ENCODE results near the gene TSPYL2. TPM values are rescaled to one million over a fixed set of nuclear protein-coding genes. Genes with fewer than 3 reads are reported as not detected.

The TSPYL2 gene
- total RNA-seq, 2 experiments from 2014 or later, result 30.2 to 31.1 TPM

DNA sequence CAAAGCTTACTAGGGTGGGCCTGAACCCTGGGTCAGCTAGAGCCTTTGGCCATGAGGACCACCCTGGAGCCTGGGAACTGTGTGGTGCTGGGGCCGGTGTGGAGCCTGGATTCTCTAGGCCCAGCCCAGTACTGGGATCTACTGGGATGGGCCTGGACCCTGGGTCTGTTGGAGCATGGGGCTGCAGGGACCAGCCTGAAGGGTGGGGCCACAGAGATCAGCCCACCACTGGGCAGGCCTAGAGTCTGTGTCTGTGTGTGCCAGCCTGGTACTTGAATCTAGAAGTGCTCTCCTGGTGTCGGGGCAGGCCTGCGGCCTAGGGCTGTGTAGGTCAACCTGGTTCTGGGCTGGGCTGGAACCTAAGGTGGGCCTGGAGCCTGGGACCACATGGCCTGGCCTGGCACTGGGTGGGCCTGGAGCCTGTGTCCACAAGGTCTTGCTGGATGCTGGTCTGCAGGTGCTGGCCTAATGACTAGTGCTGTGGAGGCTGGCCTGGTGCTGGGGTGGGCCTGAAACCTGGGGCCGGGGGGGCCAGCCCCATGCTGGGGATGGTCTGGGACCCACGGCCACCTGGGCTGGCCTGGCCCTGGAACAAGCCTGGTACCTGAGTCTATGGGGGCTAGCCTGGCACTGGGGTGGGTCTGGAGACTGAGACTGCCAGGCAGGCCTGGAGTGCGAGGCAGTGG is 32.8 kb downstream of the TSPYL2 start:
- ChIA-PET CTCF (no interaction called here), POLR2A (no interaction called here)

GRCh38 chrX:53115550-53115874 is 33.3 kb downstream of the TSPYL2 start:
- no peak overlapping the region for H3K4me3 Mint-ChIP-seq
- no peaks in the 10 kb centered on the region for H3K27me3 Mint-ChIP-seq
- POLR2A ChIA-PET, result no interaction called here

More for the DNA sequence above, 32.8 kb downstream of the TSPYL2 start:
- Mint-ChIP-seq H3K9me3 (no peaks in the 10 kb centered on the region), H3K4me1 (peaks cover 8% of the 10 kb centered on the region), H3K4me3 (no peak overlapping the region), H3K36me3 (ENCODE audit: low read depth) (no peaks in the 10 kb centered on the region), H3K27ac (no peak overlapping the region), H3K27me3 (no peaks in the 10 kb centered on the region)
- DNase-seq, result no peak

GRCh38 chrX:53116101-53116500 is 33.9 kb downstream of the TSPYL2 start:
- POLR2A ChIA-PET, result no interaction called here
- no peak overlapping the region for H3K27ac Mint-ChIP-seq
- CTCF ChIA-PET, result no interaction called here
- H3K36me3 Mint-ChIP-seq (ENCODE audit: low read depth), result no peaks in the 10 kb centered on the region
- no peak for DNase-seq
- peaks cover 8% of the 10 kb centered on the region for H3K4me1 Mint-ChIP-seq
- H3K27me3 Mint-ChIP-seq, result no peaks in the 10 kb centered on the region
- no peak overlapping the region for H3K4me3 Mint-ChIP-seq
- no peaks in the 10 kb centered on the region for H3K9me3 Mint-ChIP-seq

More at GRCh38 chrX:53115550-53115874, 33.3 kb downstream of the TSPYL2 start:
- Mint-ChIP-seq H3K4me1 (peaks cover 8% of the 10 kb centered on the region), H3K27ac (no peak overlapping the region), H3K36me3 (ENCODE audit: low read depth) (no peaks in the 10 kb centered on the region), H3K9me3 (no peaks in the 10 kb centered on the region)
- CTCF ChIA-PET, result no interaction called here
- no peak for DNase-seq

DNA sequence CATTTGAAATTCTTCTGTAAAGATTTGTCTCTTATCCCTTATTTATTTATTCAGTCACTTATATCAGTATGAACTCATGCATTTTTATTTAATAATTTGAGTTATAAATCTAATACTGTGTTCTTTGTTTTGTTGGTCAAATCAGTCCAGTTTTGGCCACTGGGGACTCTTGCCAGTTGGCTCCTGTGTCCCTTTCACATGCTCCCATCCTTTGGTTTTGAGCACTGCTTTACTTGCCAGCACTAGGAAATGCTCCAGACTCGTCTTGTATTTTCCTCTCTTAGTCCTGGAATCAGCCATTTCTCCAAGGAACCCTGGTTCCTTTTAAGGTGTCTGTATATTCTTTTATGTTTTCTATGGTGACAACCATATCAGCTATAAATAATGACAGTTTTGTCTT is 39.8 kb downstream of the TSPYL2 start:
- Mint-ChIP-seq H3K27ac (no peak overlapping the region), H3K36me3 (ENCODE audit: low read depth) (peaks cover 3% of the 10 kb centered on the region)

DNA sequence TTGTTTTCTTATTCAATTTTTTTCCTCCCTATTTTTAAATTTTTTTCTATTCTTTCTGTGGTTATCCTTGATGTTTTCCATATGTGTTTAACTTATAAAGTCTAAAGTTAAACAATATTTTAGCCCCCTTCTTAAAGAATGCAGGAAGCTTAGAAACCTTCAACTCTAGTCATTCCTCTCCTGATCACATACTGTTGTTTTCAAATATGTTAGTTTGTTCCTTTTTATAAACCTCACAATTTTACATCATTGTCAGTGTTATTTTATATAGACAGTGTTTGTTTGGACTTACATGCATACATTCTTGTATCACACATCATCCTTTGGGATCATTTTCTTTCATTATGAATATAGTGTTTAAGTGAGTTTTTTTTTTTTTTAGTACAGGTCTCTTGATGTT is 43.3 kb downstream of the TSPYL2 start:
- Mint-ChIP-seq H3K36me3 (ENCODE audit: low read depth) (peaks cover 3% of the 10 kb centered on the region), H3K27ac (no peak overlapping the region), H3K4me3 (no peak overlapping the region), H3K9me3 (no peaks in the 10 kb centered on the region), H3K4me1 (peaks cover 7% of the 10 kb centered on the region), H3K27me3 (no peaks in the 10 kb centered on the region)
- CTCF ChIA-PET, result no interaction called here
- POLR2A ChIA-PET, result no interaction called here
- no peak for DNase-seq

More for the DNA sequence above, 39.8 kb downstream of the TSPYL2 start:
- DNase-seq, result no peak
- CTCF ChIA-PET, result no interaction called here
- H3K27me3 Mint-ChIP-seq, result no peaks in the 10 kb centered on the region
- H3K4me1 Mint-ChIP-seq, result peaks cover 7% of the 10 kb centered on the region
- H3K9me3 Mint-ChIP-seq, result no peaks in the 10 kb centered on the region
- POLR2A ChIA-PET, result no interaction called here
- no peak overlapping the region for H3K4me3 Mint-ChIP-seq

DNA sequence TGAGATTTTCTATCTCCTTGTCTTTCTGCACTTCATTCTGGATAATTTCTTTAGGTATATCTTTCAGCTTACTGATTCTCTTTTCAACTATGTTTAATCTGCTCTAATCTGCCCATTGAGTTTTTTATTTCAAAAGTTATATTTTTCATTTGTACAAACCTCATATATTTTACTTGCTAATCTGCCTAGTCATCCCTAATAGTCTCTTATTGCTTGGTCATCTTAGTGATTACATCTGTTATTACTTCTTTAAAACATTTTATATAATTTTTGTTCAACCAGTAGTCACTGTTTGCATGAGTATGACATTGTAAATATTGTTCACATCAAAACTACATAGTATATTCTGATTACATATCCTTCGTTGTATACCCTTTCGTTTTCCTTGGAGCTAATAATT is 44.2 kb downstream of the TSPYL2 start:
- H3K9me3 Mint-ChIP-seq, result no peaks in the 10 kb centered on the region
- no peaks in the 10 kb centered on the region for H3K27me3 Mint-ChIP-seq
- H3K4me1 Mint-ChIP-seq, result peaks cover 7% of the 10 kb centered on the region
- POLR2A ChIA-PET, result no interaction called here
- peaks cover 6% of the 10 kb centered on the region for H3K36me3 Mint-ChIP-seq (ENCODE audit: low read depth)
- H3K27ac Mint-ChIP-seq, result no peak overlapping the region
- H3K4me3 Mint-ChIP-seq, result no peak overlapping the region
- CTCF ChIA-PET, result no interaction called here
- DNase-seq, result no peak

- H3K27ac Mint-ChIP-seq, result no peak overlapping the region
- ChIA-PET POLR2A (no interaction called here), CTCF (no interaction called here)
- no peaks in the 10 kb centered on the region for H3K27me3 Mint-ChIP-seq
- peaks cover 6% of the 10 kb centered on the region for H3K36me3 Mint-ChIP-seq (ENCODE audit: low read depth)
- DNase-seq, result no peak
- H3K4me3 Mint-ChIP-seq, result no peak overlapping the region
- H3K9me3 Mint-ChIP-seq, result no peaks in the 10 kb centered on the region
- H3K4me1 Mint-ChIP-seq, result peaks cover 7% of the 10 kb centered on the region
Measured at GRCh38 chrX:53128097-53128749, 46.1 kb downstream of the TSPYL2 start.

- Mint-ChIP-seq H3K27me3 (no peaks in the 10 kb centered on the region), H3K27ac (no peak overlapping the region), H3K36me3 (ENCODE audit: low read depth) (peaks cover 3% of the 10 kb centered on the region), H3K4me3 (no peak overlapping the region), H3K4me1 (no peaks in the 10 kb centered on the region), H3K9me3 (no peaks in the 10 kb centered on the region)
- POLR2A ChIA-PET, result no interaction called here
- no peak for DNase-seq
- CTCF ChIA-PET, result no interaction called here
Measured at GRCh38 chrX:53133400-53133799, 51.2 kb downstream of the TSPYL2 start.

DNA sequence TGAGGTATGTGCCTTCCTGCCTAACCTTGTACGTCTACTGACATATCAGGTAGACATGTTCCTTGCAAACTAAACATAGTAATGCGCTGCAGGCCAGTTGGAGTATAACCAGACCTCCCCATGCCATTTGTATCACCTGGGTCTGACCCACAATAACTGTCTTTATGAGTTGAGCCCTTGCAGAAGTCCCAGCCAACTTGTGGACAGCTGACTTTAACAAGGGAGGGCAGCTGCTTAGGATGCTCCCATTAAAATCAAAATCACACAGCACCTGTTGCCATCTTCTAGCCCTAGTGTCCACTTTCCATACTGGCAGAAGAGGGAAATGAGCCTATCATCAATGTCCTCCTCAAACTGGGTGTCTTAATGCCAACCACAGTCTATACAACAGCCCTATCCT is 53.4 kb downstream of the TSPYL2 start:
- no peak overlapping the region for H3K4me3 Mint-ChIP-seq
- ChIA-PET POLR2A (no interaction called here), CTCF (no interaction called here)
- no peaks in the 10 kb centered on the region for H3K9me3 Mint-ChIP-seq
- H3K4me1 Mint-ChIP-seq, result no peaks in the 10 kb centered on the region
- no peaks in the 10 kb centered on the region for H3K27me3 Mint-ChIP-seq
- no peak for DNase-seq
- H3K27ac Mint-ChIP-seq, result no peak overlapping the region
- peaks cover 2% of the 10 kb centered on the region for H3K36me3 Mint-ChIP-seq (ENCODE audit: low read depth)

Other genes starting within 250 kb of the TSPYL2 start
- gene XAGE3, start 214.3 kb upstream of the TSPYL2 start, total RNA-seq, result not detected
- 10 to 100 TPM; 10.3 to 12.2 TPM for gene FAM156B, start 185.0 kb upstream of the TSPYL2 start, total RNA-seq
- gene FAM156A, start 123.8 kb upstream of the TSPYL2 start, total RNA-seq, result 10 to 100 TPM; 18.5 to 21.0 TPM
- not detected for gene GPR173, start 33.6 kb upstream of the TSPYL2 start, total RNA-seq
- 1 to 10 TPM; 7.5 to 7.7 TPM for gene KANTR, start 11.8 kb downstream of the TSPYL2 start, total RNA-seq
- gene KDM5C, start 142.8 kb downstream of the TSPYL2 start, total RNA-seq, result 10 to 100 TPM; 95.5 to 99.9 TPM
- under 1 TPM; 0.20 to 0.48 TPM for gene IQSEC2, start 199.2 kb downstream of the TSPYL2 start, total RNA-seq

Measured in activated CD4-positive, alpha-beta memory T cell treated with anti-CD3 and anti-CD28 coated beads, Interleukin-2, amount 10 ng/mL, durations not matched to agents 7 days and 5 days (primary cell).